GM19240 (cell line): ENCODE results near the gene MOB3B.
"Not testable (repeated sequence)": the region's sequence is repeated elsewhere in the genome, so short reads cannot be mapped to it uniquely, and the experiment has no call there.

ENCODE experiments used
- DNase-seq: peaks from one replicate; pipeline ENCODE4 v3.0.0; 2011; ENCODE audit warnings: low spot score; ENCODE audit not compliant: insufficient read length

MOB3B gene

DNA sequence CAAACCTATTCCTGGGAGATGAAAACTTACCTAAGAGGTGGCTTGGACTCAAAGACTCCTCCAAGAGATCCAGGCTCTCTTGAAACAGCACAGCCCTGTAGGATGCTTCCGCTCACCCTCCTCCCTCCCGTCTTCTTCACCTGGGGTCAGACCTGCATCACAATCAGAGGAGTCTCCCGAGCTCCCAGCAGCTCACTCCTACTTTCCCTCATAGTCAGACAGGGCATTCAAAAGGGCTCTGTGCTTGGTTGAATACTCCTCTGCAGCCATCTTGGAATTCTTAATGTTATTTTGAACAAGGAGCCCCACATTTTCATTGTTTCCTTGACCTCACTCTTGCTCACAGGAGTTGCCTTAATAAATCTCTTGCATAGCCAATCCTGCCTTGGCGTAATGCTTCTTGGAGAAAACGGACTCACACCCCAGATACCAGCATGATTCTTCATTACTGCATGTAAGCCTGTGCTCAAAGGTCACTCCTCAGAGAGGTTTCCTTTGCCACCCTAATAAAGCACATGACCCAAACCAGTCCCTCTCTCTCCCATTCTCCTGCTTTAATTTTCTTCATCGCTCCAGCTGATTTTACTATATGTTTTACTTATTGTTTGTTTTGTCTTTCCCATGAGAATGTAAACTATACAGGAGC, 52.6 kb downstream of the MOB3B start:
- no peak for DNase-seq

- DNase-seq, result no peak
Measured at GRCh38 chr9:27475057-27475595, 54.5 kb downstream of the MOB3B start.

- no peak for DNase-seq
Measured at GRCh38 chr9:27474305-27474704, 55.3 kb downstream of the MOB3B start.

DNA sequence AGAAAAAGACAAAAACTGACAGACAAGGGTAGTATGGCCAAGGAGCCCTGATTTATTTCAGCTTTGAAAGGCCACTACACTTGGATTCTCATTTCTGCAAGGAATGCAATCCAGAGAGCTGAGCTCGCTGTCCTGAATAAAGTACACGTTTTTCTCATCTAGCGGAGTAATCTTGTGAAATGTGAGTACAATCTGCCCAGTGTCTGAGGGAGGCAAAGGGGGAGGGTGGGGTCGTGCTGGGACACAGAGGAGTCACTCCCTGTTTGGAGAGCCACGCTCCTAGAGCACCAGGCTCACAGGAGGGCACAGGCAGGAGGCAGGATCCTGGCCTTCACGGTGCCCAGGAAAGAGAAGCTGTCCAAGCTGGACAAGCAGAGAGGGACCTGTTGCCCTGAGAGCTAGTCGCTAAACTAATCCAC, 56.5 kb downstream of the MOB3B start:
- no peak for DNase-seq

DNA sequence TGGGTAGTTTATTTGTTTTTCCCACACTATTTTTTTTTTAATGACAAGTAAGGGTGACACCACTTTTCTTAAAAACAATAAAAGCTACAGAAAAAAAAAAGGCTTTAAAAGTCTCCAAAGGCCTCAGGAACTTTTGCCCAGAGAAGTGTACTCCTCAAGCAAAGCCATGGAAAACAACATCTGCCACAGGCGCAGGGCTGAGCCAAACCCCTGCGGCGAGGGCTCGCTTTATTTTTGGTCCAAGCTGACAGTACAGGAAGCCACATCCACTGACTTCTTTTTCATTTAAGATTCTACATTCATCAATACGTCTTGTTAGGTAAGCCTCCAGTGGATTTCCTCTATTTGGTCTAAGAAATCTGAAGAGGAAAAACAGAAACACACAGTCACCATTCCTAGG, 57.4 kb downstream of the MOB3B start:
- no peak for DNase-seq

DNA sequence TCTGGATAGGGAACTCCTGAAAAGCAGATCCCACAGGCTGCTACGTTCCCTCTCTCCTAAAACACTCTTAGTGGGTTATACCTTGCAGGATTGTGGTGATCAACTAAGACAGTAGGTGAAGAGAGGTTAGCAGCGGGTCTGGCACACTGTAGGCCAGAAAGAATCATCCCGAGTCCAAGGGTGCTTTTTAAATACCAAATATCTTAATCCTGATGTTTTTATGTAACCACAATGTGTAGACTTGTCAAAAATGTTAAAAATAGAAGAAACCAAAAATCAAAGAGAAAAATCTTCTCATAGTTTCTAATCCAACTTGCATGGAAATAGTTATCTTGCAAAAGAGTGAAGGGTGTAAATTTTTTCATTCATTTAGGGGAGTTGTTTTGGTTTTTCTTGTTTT, 57.8 kb downstream of the MOB3B start:
- DNase-seq, result no peak

DNA sequence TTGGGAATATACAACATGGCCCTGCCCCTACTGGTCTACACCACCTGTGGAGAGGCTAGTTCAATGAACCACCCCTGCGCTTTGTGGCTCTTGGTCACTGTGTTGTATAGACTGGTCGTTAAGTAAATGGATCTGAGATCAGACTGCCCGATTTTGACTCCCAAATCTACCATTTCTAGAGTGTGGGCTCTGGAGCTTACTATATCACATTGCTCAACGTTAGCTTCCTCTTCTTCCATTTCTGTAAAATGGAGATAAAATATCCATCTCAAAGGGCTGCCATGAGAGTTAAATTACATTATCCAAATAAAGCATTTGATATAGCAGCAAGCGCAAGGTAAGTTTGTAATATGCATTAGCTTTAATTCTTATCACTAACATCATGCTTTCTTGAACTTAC, 58.2 kb downstream of the MOB3B start:
- no peak for DNase-seq

DNA sequence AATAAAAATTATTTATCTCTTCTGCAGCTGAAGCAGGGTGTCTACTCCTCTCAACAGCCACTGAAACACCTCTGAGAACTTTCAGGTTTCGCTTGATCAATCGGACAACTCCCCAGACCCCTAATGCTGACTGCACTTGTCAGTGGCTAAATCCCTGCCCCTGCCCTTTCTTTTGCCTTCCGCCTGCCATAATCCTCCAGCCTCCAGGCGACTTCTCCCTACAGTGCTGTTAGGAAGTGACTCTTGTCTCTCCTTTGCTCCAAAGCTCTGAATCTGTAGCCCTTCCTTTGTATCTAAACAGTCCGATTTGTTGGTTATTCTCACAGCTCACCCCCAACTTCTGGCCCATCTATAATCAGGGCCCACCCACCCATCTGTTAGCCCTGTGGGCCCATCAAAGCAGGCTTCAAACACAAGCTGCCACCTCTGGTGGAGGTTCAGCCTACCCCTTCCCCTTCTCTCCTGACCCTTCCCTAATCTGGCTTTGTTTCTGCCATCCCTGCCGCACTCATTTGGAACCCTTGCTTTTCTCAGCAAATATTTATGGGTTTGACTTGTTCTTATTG, 59.2 kb downstream of the MOB3B start:
- no peak for DNase-seq

DNA sequence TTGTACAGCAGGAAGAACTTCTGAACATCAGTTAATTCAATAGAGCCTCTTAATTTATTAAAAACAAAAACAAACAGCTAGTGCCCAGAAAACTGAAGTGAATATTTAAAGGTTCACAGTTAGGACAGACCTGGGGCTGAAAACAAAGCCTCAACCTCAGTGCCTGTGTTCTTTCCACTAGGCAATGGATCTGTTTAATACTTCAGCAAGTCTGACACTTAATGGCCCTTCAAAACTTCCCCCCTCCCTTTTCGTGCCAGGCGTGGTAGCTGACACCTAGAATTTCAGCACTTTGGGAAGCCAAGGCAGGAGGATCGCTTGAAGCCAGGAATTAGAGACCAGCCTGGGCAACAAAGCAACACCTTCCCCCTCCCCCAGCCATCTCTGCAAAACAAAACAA, 60.1 kb downstream of the MOB3B start:
- no peak for DNase-seq

GRCh38 chr9:27468462-27469110, 61.0 kb downstream of the MOB3B start:
- DNase-seq, result no peak

DNA sequence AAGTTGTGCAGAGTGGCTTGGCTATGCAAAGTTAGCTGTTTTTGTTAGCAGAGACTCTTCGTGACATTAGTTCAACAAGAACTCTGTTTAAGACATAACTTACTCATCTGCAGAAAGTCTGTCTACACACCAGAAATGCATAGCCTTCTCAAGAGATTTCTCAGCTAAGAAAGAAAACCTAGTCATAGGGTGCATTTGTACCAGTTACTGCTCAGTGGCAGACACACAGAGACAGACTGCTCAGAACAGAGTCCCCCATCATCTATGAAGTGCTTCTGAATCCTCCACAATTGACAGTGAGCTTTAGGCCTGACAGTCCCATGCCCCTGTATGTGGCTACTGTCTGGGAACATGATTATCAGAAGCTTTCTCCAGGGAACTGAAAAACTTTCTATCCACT, 61.6 kb downstream of the MOB3B start:
- no peak for DNase-seq

- no peak for DNase-seq
Measured at GRCh38 chr9:27467486-27467885, 62.1 kb downstream of the MOB3B start.

GRCh38 chr9:27466516-27466915, 63.1 kb downstream of the MOB3B start:
- not testable (repeated sequence) for DNase-seq

DNA sequence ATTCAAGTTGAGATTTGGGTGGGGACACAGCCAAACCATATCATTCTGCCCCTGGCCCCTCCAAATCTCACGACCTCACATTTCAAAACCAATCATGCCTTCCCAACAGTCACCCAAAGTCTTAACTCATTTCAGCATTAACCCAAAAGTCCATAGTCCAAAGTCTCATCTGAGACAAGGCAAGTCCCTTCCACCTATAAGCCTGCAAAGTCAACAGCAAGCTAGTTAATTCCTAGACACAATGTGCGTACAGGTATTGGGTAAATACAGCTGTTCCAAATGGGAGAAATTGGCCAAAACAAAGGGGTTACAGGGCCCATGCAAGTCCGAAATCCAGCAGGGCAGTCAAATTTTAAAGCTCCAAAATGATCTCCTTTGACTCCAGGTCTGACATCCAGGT, 64.7 kb downstream of the MOB3B start:
- not testable (repeated sequence) for DNase-seq

DNA sequence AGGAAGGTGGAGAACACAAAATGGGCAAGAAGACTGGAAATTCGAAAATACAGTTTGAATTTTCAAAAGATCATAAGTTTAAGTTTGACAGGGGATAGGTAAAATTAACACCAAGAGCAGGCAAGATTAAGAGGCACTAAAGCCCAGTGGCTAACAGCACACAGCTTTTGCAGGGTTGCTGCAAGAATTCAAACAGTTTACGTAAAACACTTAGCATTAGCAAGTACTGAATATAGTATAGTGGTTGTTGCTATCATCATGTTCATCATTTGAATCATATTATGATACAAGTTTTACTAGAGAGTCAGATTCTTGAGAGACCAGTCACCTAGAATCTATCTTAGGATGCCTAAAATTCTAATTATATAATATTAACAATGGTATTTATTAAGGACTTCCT, 66.8 kb downstream of the MOB3B start:
- no peak for DNase-seq

DNA sequence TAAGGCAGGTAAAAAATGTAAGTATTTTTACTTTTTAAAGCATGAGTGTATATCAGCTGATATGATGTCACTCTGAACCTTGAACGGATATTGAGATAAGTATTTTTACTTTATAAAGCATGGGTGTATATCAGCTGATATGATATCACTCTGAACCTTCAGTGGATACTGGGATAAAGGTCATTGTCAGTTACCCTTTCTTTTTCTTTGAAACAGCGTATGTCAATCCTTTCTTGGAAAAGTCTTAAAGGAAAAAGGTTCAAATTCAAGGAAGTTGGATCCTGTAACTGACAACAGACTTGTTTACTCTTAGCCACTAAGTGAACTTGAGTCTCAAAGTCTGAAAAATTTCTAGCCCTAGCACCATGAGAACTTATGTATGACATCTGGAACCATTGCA, 67.2 kb downstream of the MOB3B start:
- DNase-seq, result no peak

DNA sequence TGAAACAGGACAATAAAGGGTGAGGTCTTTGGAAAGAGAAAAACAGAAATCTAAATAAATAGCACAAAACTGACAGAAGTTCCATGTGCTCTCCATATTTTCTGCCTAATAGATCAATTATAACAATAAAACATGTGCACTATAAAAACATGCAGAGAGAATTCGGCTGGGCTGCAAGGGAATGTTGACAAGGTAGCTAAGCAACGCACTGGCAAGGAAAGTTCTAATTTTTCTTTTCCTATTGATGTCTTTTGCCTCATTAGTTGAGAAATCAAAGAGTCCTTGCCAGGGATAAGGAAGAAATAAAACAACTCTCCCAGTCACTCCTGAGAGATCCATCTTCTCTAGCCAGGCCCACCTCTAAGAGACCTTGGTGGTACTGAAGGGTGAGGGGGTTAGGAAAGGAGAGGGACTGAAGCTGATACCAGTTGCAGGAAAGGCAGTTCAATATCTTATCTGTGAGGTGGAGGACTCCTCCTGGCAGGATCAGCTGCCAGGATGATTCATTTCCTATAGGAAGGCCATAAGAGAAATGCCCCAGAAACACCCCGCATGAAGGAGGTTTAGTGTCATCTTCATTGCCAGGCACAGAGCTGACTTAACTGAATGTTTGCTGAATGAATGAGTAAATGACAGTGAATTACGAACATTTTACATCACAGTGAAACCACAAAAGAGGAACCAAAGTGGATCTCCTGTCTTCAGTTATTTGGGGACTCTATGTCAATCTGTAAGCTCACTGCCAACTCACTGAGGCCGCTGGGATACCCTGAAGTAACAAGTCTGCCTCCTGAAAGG, 69.2 kb downstream of the MOB3B start:
- peak; percentile 9 for DNase-seq

- DNase-seq, result no peak
Measured at GRCh38 chr9:27457445-27457844, 72.2 kb downstream of the MOB3B start.

- DNase-seq, result no peak
Measured at GRCh38 chr9:27453860-27454553, 75.6 kb downstream of the MOB3B start.

- no peak for DNase-seq
Measured at GRCh38 chr9:27451207-27451797, 78.3 kb downstream of the MOB3B start.

DNA sequence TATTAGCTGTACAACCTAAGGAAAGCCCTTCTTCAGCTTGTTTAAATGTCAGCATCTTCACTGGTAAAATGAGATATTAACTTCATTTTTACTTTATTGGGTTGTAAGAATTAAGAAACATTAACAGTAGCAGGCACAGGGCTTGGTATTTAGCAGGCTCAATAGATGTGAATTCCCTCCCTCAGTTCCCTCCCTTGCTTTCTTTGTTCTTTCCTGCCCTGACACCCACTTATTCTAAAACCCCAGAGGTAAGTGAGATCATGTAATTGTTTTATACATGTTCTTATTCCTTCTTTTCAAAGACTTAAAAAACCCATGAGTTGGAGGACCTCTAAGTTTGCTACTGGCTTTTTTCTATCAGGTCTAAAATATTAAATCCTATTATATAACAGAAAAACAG, 78.9 kb downstream of the MOB3B start:
- DNase-seq, result no peak
